GM12891 (cell line): ENCODE data around the gene E4F1.

Experiments used
- DNase-seq: peaks from one replicate; pipeline ENCODE4 v3.0.0; 2011; ENCODE audit warnings: low spot score; ENCODE audit not compliant: insufficient read length
- FAIRE-seq: peaks from 2 replicates; lab custom pipeline; 2011; peaks lifted over from hg19 to GRCh38; lab: Jason Lieb, UNC
- PAX5 ChIP-seq: IDR thresholded peaks from 2 replicates; pipeline ENCODE4 v1.6.1; 2011; ENCODE audit warnings: low read length, moderate library complexity, mild to moderate bottlenecking; ENCODE audit not compliant: insufficient read depth, severe bottlenecking
- POLR2A ChIP-seq: IDR thresholded peaks from 2 replicates; pipeline ENCODE4 v1.6.1; 2011; ENCODE audit warnings: low read depth, low read length, control low read depth
- POLR2AphosphoS5 ChIP-seq: IDR thresholded peaks from 2 replicates; pipeline ENCODE4 v1.6.1; 2011; ENCODE audit warnings: low read depth, low read length, control low read depth
- POU2F2 ChIP-seq: IDR thresholded peaks from 2 replicates; pipeline ENCODE4 v1.6.1; 2011; ENCODE audit warnings: low read depth, mild to moderate bottlenecking, control low read depth, low read length, moderate library complexity
- SPI1 ChIP-seq: IDR thresholded peaks from 2 replicates; pipeline ENCODE4 v1.6.1; 2011; ENCODE audit warnings: low read depth, low read length, control low read depth
- TAF1 ChIP-seq: IDR thresholded peaks from 2 replicates; pipeline ENCODE4 v1.6.1; 2011; ENCODE audit warnings: low read depth, low read length, control low read depth

The E4F1 gene

GRCh38 chr16:2229632-2230250 is 6.3 kb downstream of the E4F1 start:
- FAIRE-seq (no peak), DNase-seq (no peak)
- TF ChIP-seq POLR2A (no peak), SPI1 (no peak), POLR2AphosphoS5 (no peak), TAF1 (no peak), POU2F2 (no peak), PAX5 (no peak)

- TF ChIP-seq POLR2A, result no peak
- no peak for TF ChIP-seq TAF1
- DNase-seq (no peak), FAIRE-seq (no peak)
Measured at GRCh38 chr16:2230376-2230775, 7.0 kb downstream of the E4F1 start.

- FAIRE-seq (no peak), DNase-seq (no peak)
- no peak for TF ChIP-seq PAX5
- no peak for TF ChIP-seq POLR2AphosphoS5
- no peak for TF ChIP-seq POLR2A
- TF ChIP-seq SPI1, result no peak
- TF ChIP-seq TAF1, result no peak
- no peak for TF ChIP-seq POU2F2
Measured at GRCh38 chr16:2231016-2231931, 7.9 kb downstream of the E4F1 start.

- DNase-seq (no peak), FAIRE-seq (no peak)
- TF ChIP-seq POLR2AphosphoS5 (0 out of 2 replicates have a peak, but pooled peaks have one; percentile 25), PAX5 (no peak)
Measured at GRCh38 chr16:2232094-2232990, 9.0 kb downstream of the E4F1 start.

- FAIRE-seq (no peak), DNase-seq (no peak)
Measured at GRCh38 chr16:2233046-2233775, 9.8 kb downstream of the E4F1 start.

GRCh38 chr16:2233872-2234812 is 10.8 kb downstream of the E4F1 start:
- DNase-seq, result no peak
- peak; percentile 53; the same call in 1 of the 2 replicates for TF ChIP-seq POLR2AphosphoS5
- no peak for TF ChIP-seq PAX5
- FAIRE-seq, result no peak

More at GRCh38 chr16:2233046-2233775, 9.8 kb downstream of the E4F1 start:
- TF ChIP-seq POLR2A, result no peak
- TF ChIP-seq POU2F2, result no peak
- no peak for TF ChIP-seq TAF1
- TF ChIP-seq PAX5, result no peak
- TF ChIP-seq SPI1, result no peak
- no peak for TF ChIP-seq POLR2AphosphoS5

GRCh38 chr16:2234813-2235170 is 11.4 kb downstream of the E4F1 start:
- FAIRE-seq (no peak), DNase-seq (no peak)
- no peak for TF ChIP-seq POU2F2

GRCh38 chr16:2235234-2235651 is 11.9 kb downstream of the E4F1 start:
- DNase-seq, result no peak
- FAIRE-seq, result no peak
- TF ChIP-seq POLR2AphosphoS5 (0 out of 2 replicates have a peak, but pooled peaks have one; percentile 8), POLR2A (no peak)

- TF ChIP-seq POLR2AphosphoS5 (peak; percentile 9; the same call in 1 of the 2 replicates), POLR2A (no peak)
Measured at GRCh38 chr16:2235695-2236336, 12.4 kb downstream of the E4F1 start.

More at GRCh38 chr16:2235695-2236336, 12.4 kb downstream of the E4F1 start:
- DNase-seq (no peak), FAIRE-seq (no peak)
